ENCODE data around the gene SVIL. TPM values are rescaled to one million over a fixed set of nuclear protein-coding genes. Genes with fewer than 3 reads are reported as not detected.
A peak's percentile ranks its signal among the peaks of the same experiment; 100 is the strongest.

SVIL gene
- total and polyA plus RNA-seq, 4 donors = 3.1 to 26.0 (median 9.4) TPM

DNA sequence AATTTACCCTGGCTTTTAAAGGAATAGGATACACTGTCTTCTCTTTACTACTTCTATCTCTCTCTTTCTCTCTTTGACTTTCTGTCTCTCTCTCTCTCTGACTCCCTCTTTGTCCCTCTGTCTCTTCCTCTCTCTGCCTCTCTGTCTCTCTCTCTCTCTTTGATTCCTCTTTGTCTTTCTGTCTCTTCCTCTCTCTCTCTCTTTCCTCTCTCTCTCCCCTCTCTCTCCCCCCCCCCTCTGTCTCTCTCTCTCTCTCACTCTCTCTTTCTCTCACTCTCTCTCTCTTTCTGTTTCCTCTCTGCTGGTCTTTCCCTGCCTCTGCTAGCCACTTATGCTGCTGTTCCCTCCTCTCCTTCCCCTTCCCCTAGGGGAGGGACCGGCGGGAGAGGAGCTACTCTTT, 196.9 kb downstream of the SVIL start:
- Histone ChIP-seq H3K9me3 (ENCODE audit: control insufficient read depth in 4 of 4, low read length in 3 of 4) (peaks cover 0 to 4% (median 2%) of the 10 kb centered on the region in 4 donors), H3K36me3 (ENCODE audit: control insufficient read depth in 4 of 4, insufficient read depth in 3 of 4, low read depth in 1 of 4, low read length in 3 of 4) (no peaks in the 10 kb centered on the region), H3K4me1 (ENCODE audit: control insufficient read depth in 4 of 4, insufficient read depth in 4 of 4, low read length in 3 of 4) (no peaks in the 10 kb centered on the region), H3K9ac (ENCODE audit: low read depth in 1 of 2, low read length in 2 of 2) (no peak overlapping the region), H3K4me3 (ENCODE audit: low read depth in 1 of 3, low read length in 3 of 3) (no peak overlapping the region), H3K27ac (ENCODE audit: low read depth in 1 of 2, low read length in 2 of 2) (no peak overlapping the region), H3K27me3 (ENCODE audit: control insufficient read depth in 4 of 4, insufficient read depth in 4 of 4, low read length in 3 of 4) (no peaks in the 10 kb centered on the region)
- WGBS = 96% methylated on average over 2 of the region's 2 CpGs
- no peak for DNase-seq (ENCODE audit: low spot score)
- TF ChIP-seq, protein P1, sequence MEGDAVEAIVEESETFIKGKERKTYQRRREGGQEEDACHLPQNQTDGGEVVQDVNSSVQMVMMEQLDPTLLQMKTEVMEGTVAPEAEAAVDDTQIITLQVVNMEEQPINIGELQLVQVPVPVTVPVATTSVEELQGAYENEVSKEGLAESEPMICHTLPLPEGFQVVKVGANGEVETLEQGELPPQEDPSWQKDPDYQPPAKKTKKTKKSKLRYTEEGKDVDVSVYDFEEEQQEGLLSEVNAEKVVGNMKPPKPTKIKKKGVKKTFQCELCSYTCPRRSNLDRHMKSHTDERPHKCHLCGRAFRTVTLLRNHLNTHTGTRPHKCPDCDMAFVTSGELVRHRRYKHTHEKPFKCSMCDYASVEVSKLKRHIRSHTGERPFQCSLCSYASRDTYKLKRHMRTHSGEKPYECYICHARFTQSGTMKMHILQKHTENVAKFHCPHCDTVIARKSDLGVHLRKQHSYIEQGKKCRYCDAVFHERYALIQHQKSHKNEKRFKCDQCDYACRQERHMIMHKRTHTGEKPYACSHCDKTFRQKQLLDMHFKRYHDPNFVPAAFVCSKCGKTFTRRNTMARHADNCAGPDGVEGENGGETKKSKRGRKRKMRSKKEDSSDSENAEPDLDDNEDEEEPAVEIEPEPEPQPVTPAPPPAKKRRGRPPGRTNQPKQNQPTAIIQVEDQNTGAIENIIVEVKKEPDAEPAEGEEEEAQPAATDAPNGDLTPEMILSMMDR (IDR thresholded peaks at IDR 0.05; ENCODE audit: low read depth, low read length, missing input control) = no peak
- TF ChIP-seq JUND (IDR thresholded peaks at IDR 0.05) (no peak), YY1 (IDR thresholded peaks at IDR 0.05) (no peak), TAF1 (conservative IDR thresholded peaks at IDR 0.05) (no peak), FOXA1 (IDR thresholded peaks at IDR 0.05) (no peak), FOXA2 (IDR thresholded peaks at IDR 0.05) (no peak), RAD21 (IDR thresholded peaks at IDR 0.05) (no peak), GABPA (IDR thresholded peaks at IDR 0.05 in 1 of 2, conservative IDR thresholded peaks at IDR 0.05 in 1 of 2) (no peak), HNF4A (conservative IDR thresholded peaks at IDR 0.05) (no peak), HNF4G (IDR thresholded peaks at IDR 0.05) (no peak), NR2F2 (IDR thresholded peaks at IDR 0.05) (no peak), RXRA (IDR thresholded peaks at IDR 0.05) (no peak), SP1 (IDR thresholded peaks at IDR 0.05) (no peak), EGR1 (IDR thresholded peaks at IDR 0.05; ENCODE audit: low read depth in 2 of 2) (no peak)
- TF ChIP-seq, protein P2, sequence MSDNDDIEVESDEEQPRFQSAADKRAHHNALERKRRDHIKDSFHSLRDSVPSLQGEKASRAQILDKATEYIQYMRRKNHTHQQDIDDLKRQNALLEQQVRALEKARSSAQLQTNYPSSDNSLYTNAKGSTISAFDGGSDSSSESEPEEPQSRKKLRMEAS (IDR thresholded peaks at IDR 0.05) = no peak
- TF ChIP-seq, protein P3, sequence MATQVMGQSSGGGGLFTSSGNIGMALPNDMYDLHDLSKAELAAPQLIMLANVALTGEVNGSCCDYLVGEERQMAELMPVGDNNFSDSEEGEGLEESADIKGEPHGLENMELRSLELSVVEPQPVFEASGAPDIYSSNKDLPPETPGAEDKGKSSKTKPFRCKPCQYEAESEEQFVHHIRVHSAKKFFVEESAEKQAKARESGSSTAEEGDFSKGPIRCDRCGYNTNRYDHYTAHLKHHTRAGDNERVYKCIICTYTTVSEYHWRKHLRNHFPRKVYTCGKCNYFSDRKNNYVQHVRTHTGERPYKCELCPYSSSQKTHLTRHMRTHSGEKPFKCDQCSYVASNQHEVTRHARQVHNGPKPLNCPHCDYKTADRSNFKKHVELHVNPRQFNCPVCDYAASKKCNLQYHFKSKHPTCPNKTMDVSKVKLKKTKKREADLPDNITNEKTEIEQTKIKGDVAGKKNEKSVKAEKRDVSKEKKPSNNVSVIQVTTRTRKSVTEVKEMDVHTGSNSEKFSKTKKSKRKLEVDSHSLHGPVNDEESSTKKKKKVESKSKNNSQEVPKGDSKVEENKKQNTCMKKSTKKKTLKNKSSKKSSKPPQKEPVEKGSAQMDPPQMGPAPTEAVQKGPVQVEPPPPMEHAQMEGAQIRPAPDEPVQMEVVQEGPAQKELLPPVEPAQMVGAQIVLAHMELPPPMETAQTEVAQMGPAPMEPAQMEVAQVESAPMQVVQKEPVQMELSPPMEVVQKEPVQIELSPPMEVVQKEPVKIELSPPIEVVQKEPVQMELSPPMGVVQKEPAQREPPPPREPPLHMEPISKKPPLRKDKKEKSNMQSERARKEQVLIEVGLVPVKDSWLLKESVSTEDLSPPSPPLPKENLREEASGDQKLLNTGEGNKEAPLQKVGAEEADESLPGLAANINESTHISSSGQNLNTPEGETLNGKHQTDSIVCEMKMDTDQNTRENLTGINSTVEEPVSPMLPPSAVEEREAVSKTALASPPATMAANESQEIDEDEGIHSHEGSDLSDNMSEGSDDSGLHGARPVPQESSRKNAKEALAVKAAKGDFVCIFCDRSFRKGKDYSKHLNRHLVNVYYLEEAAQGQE (IDR thresholded peaks at IDR 0.05) = no peak
- TF ChIP-seq, protein P4, sequence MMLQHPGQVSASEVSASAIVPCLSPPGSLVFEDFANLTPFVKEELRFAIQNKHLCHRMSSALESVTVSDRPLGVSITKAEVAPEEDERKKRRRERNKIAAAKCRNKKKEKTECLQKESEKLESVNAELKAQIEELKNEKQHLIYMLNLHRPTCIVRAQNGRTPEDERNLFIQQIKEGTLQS (IDR thresholded peaks at IDR 0.05) = no peak

DNA sequence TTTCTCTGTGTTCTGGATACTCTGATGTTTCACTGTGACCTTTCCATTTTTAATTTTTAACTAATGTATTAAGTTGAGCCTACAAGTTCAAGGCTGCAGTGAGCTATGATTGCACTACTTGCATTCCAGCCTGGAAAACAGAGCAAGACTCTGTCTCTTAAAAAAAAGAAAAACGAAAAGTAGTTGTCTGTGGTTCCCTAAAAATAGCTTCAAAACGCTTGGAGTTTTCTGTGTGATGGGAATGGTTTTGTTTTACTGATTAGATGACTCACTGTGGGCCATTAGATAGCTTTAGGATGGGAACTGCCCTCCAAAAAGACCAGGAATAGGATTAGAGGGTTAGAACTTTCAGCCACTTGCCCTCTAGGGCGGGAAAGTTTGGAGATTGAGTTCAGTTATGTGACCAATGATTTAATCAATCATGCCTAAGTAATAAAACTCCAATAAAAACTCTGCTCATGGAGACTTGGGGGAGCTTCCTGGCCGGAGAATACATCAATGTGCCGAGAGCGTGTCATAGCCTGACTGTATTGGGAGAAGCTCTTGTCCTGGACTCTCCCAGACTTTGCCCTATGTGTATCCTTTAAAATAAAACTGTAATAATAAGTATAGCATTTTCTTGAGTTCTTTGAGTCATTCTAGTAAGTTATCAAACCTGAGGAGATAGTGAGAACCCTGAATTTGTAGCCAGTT, 198.8 kb downstream of the SVIL start:
- no peaks in the 10 kb centered on the region for H3K36me3 ChIP-seq (ENCODE audit: control insufficient read depth in 4 of 4, insufficient read depth in 3 of 4, low read depth in 1 of 4, low read length in 3 of 4)
- no peaks in the 10 kb centered on the region for H3K4me1 ChIP-seq (ENCODE audit: control insufficient read depth in 4 of 4, insufficient read depth in 4 of 4, low read length in 3 of 4)
- WGBS = 79% methylated on average over 6 of the region's 6 CpGs
- no peaks in the 10 kb centered on the region for H3K27me3 ChIP-seq (ENCODE audit: control insufficient read depth in 4 of 4, insufficient read depth in 4 of 4, low read length in 3 of 4)
- H3K9ac ChIP-seq (ENCODE audit: low read depth in 1 of 2, low read length in 2 of 2) = no peak overlapping the region
- no peak for DNase-seq (ENCODE audit: low spot score)
- no peak for TF ChIP-seq FOXA1 (IDR thresholded peaks at IDR 0.05)
- TF ChIP-seq, protein P4 (IDR thresholded peaks at IDR 0.05) = no peak
- TF ChIP-seq, protein P2 (IDR thresholded peaks at IDR 0.05) = no peak
- TF ChIP-seq TAF1 (conservative IDR thresholded peaks at IDR 0.05) = no peak
- TF ChIP-seq RXRA (IDR thresholded peaks at IDR 0.05) = peak in 1 of 2 donors; percentile 18
- TF ChIP-seq HNF4A (conservative IDR thresholded peaks at IDR 0.05) = peak in 1 of 2 donors; percentile 26
- H3K4me3 ChIP-seq (ENCODE audit: low read depth in 1 of 3, low read length in 3 of 3) = no peak overlapping the region
- H3K9me3 ChIP-seq (ENCODE audit: control insufficient read depth in 4 of 4, low read length in 3 of 4) = peaks cover 0 to 4% (median 2%) of the 10 kb centered on the region in 4 donors
- no peak overlapping the region for H3K27ac ChIP-seq (ENCODE audit: low read depth in 1 of 2, low read length in 2 of 2)
